GM12801 (cell line): ENCODE data around the gene SZT2.

ENCODE experiments used
- TF ChIP-seq, protein P1 (sequence below): IDR thresholded peaks from one replicate; pipeline ENCODE4 v1.5.1; 2011; ENCODE audit warnings: control low read depth; ENCODE audit not compliant: insufficient read length; ENCODE audit errors: extremely low read depth

The SZT2 gene

DNA sequence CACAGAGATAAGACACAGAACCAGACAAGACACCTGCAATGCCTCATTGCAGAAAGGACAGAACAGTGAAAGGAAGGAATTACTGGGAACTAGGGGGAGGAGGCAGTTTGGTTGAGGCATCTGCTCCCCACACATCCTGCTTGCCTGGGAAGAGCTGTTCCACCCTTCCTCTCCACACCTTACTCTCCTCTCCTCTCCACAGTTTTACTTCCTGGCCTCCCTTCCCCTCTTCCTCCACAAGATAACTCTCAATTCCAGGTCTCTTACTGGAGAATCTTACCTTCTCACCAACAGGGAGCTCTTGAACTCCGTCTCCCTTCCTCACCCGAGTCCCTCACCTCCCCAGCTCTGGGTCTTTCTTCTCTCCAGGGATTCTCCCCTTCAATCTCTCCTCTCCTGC lies 24.0 kb upstream of the SZT2 start:
- TF ChIP-seq, protein P1, sequence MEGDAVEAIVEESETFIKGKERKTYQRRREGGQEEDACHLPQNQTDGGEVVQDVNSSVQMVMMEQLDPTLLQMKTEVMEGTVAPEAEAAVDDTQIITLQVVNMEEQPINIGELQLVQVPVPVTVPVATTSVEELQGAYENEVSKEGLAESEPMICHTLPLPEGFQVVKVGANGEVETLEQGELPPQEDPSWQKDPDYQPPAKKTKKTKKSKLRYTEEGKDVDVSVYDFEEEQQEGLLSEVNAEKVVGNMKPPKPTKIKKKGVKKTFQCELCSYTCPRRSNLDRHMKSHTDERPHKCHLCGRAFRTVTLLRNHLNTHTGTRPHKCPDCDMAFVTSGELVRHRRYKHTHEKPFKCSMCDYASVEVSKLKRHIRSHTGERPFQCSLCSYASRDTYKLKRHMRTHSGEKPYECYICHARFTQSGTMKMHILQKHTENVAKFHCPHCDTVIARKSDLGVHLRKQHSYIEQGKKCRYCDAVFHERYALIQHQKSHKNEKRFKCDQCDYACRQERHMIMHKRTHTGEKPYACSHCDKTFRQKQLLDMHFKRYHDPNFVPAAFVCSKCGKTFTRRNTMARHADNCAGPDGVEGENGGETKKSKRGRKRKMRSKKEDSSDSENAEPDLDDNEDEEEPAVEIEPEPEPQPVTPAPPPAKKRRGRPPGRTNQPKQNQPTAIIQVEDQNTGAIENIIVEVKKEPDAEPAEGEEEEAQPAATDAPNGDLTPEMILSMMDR: no peak

DNA sequence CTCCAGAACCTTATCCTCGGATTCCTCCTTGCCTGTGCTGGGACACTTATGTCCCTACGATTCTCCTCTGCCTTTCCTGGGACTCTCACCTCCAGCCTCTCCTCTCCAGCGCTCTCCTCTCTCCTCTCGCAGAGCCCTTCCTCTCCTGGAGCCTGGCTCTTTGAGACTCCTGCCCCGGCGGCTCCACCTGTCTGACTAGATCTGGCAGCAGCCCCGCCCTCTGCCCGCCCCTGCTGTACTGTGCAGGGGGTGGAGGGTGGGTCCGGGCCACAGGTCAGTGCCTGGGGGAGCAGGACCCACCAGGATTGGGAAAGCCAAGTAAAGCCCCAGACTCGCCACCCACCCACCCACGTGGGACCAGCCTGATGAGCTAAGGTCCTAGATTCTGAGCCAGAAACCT lies 23.5 kb upstream of the SZT2 start:
- TF ChIP-seq, protein P1: no peak

DNA sequence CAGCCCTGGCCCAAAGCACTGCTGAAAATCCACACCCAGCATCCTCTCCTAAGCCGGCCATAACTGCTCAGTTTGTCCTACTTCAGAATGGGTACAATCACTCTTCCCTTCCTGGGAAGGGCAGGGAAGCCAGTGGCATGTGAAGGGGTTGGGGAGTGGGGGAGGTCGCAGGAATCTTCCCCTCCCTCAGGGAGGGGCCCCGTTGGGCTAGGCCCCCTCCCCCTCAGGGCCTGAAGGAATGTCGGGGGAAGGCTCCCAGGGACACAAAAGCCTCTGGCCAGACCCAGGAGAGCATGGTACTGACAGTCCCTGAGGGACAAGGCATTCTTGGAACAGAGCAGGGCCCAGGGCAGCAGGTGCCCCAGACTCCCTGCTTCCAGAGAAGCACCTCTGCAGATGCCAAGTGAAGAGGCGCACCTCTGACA lies 23.1 kb upstream of the SZT2 start:
- TF ChIP-seq, protein P1: no peak

DNA sequence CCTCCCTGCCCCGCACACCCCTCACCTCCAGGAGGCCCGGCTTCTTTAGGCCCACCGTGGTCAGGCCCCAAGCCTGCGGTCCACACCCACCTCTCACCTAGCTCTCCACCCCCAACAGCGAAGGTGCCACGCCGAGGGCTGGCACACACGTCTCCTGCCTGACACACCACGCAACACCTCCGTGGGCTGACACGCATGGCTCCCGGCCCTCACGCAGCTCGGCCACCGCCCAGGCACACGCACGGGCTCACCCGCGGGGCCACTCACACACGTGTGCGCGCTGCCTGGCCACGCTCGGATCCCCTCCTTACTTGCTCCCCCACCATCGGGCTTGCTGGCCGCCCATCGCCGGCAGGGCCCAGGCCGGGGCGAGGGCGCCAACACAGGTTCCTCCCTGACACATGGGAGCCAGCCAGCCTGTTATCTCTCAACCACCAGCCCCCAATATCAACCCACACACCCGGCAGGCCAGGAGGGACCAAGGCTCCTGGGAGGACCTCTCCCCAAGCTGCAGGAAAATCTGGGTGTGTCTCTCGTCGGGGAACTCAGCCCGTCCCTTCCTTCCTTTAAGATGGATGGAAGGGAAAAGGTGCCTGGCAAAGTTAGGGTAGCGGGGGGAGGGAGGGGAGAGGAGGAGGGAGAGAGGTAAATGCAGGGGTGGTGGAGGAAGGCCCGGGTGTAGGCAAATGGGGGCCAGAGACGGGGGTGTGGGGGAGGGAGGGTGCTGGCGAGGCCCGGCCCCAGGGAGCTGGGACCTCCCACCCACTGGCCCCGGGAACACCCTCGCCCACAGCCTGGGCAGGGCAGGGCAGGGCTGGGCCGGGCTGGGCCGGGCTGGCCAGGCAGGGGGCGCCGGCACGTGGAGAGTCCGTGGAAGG lies 22.4 kb upstream of the SZT2 start:
- TF ChIP-seq, protein P1: no peak

DNA sequence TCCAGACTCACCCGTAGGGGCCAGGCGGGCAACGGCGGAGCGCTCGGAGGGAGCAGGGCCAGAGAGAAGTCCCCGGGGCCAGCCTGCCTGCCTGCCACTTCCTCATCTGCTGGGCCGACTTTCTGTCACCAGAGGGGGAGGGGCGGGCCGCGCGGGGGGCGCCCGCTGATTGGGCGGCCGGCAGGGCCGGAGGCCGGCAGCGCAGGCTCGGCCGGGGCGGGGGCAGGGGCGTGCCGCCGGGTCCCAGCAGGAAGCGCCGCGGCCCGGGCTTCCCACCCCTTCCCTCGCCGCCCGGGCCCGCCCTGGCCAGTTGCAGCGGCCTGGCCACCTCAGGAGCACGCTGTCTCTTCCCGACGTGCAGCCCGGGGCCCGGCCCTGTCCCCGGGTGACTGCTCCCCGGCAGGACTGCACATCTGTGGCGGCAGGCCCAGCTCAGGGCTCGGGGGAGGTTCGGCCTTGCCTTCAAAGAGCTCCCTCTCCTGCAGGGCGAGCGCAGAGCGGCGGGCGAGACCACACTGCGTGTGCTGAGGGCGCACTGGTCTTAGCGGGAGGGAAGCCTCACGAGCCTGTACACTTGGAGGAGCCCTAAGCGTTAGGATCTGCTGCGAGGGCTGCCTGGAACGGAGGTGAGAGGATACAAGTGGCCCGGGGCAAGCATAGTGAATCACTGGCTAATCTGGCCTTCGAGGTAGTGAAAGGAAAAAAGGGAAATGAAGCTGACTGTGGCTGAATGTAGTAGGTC lies 21.6 kb upstream of the SZT2 start, which contains the start of gene ELOVL1:
Gene ELOVL1 (minus strand): TSS at position 108 of the 742 bp plus-strand sequence. CDS start 2,402 bp downstream, outside the sequence.
- TF ChIP-seq, protein P1: no peak

DNA sequence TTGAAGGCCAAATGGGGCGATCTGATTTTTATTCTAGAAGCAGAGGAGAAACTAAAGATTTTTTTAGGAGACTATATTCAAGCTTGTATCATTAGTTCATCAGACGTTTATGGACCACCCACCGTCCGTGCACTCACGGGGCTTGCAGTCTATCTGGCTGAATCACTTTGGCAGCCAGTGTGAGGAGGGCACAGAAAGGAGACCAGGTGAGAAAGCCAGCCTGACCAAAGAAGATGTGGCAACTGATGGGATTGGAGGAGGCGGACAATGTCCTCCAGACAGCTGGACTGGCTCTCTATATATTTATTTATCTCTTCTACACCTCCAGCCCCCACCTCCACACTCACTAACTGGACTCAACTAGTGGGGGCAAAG lies 21.1 kb upstream of the SZT2 start:
- TF ChIP-seq, protein P1: no peak

DNA sequence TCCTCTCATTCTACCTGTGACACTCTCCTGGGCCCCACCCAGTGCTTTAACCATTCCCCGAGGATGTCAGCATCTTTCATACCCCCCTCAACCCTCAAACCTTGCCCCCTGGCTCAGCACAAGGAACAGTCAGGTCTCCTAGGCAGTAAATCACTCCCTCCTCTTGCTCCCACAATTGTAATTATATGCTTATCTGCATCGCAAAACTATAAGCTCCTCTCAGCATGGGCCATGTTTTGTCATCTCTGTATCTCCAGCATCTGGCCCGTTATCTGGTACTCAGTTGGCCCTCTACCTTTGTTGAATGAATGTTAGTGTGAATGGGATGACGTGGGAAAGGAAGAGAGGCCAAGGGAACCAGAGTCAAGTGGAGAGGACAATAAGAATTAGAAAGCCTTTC lies 19.1 kb upstream of the SZT2 start:
- TF ChIP-seq, protein P1: no peak
